ENCODE data around the gene TFAP2A. TPM values are rescaled to one million over a fixed set of nuclear protein-coding genes. Genes with fewer than 3 reads are reported as not detected.

Gene TFAP2A
- total and polyA plus RNA-seq, 10 of the 15 experiments (the other 5 are each of a cell fraction or from before 2014, with no cell fraction given), result 0.05 to 0.46 (median 0.17) TPM; not detected in 4

DNA sequence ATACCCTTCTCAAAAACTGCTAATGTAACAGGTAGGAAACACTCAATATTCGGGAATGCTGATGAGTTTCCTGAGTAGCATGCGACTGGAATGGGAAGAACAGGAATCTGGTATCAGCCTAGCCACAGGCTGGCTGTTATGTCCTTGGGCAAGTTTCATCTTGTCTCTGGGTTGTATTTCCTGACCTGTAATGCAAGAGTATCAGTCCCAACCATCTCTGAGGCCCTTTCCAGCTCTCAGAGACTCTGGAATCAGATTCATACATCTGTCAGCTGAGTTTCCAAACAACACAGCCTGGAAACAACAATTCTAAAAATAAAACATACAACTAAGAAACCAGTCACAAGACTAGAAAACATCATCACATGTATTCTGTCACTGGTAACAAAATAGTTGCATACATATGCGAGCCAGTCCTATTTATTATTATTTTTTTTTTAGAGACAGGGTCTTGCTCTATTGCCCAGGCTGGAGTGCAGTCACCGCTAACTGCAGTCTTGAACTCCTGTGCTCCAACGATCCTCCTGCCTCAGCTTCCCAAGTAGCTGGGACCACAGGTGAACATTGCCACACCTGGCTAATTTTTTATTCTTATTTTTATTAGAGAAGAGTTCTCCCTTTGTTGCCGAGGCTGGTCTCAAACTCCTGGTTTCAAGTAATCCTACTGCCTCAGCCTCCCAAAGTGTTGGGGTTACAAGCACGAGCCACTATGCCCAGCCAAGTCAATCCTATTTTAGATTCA lies 16.7 kb upstream of the TFAP2A start:
- no peak overlapping the region for H3K4me3 ChIP-seq
- no peaks in the 10 kb centered on the region for H3K9me3 ChIP-seq (replicated peaks; ENCODE audit: control insufficient read depth, insufficient read depth, low read length)
- in situ Hi-C loops (cut with MboI) (loop anchor here (5.0 to 25.0 kb wide), 4 partner anchors 897 to 1894 kb away; no protein-coding TSS in a partner anchor), intact Hi-C loops (cut with micrococcal nuclease; ENCODE audit: unreplicated experiment) (loop anchor here (2.0 to 10.0 kb wide), 3 partner anchors 1017 to 1897 kb away; no protein-coding TSS in a partner anchor)
- RAD21 ChIA-PET (ENCODE audit: unreplicated experiment), result no interaction called here
- FAIRE-seq, result no peak
- DNase-seq (ENCODE audit: low read depth, low spot score), result no peak
- H3K4me1 ChIP-seq (ENCODE audit: control insufficient read depth, insufficient read depth, low read length), result no peaks in the 10 kb centered on the region; the same call in 1 of the 2 replicates
- CTCF ChIA-PET, result interaction anchor here (0.7 to 1.4 kb wide), 4 partner anchors 34 to 1182 kb away, joined by 3 to 4 read pairs (median 4); no protein-coding TSS in a partner anchor
- H3K27me3 ChIP-seq (replicated peaks in 1 of 2; ENCODE audit: control insufficient read depth in 2 of 2, insufficient read depth in 2 of 2, low read length in 1 of 2), result no peaks in the 10 kb centered on the region
- BruUV-seq (replicated peaks), result no TSS peak
- SMC1A ChIA-PET (ENCODE audit: uncharacterized antibody, unreplicated experiment), result interaction anchor here (2.4 to 3.6 kb wide), 2 partner anchors 176 to 401 kb away, joined by 9 to 21 read pairs; no protein-coding TSS in a partner anchor
- H3K79me2 ChIP-seq (ENCODE audit: control insufficient read depth, insufficient read depth, low read length), result no peaks in the 10 kb centered on the region
- H3K4me2 ChIP-seq (ENCODE audit: control insufficient read depth, insufficient read depth), result no peak overlapping the region
- H3K27ac ChIP-seq (ENCODE audit: control insufficient read depth, insufficient read depth), result no peak overlapping the region
- POLR2A ChIA-PET, result no interaction called here
- no peak for ATAC-seq
- H3K9ac ChIP-seq (ENCODE audit: control insufficient read depth, insufficient read depth, low read length), result no peak overlapping the region
- no peaks in the 10 kb centered on the region for H3K36me3 ChIP-seq (ENCODE audit: control insufficient read depth in 2 of 2, insufficient read depth in 2 of 2, low read length in 1 of 2)
- TF ChIP-seq POLR2AphosphoS2 (IDR thresholded peaks at IDR 0.05; ENCODE audit: low read depth, low read length), result no peak
- no peak for TF ChIP-seq IKZF2 (IDR thresholded peaks at IDR 0.05)
- no peak for TF ChIP-seq CEBPB (IDR thresholded peaks at IDR 0.05; ENCODE audit: borderline replicate concordance in 1 of 2, low read depth in 2 of 2, low read length in 2 of 2)
- TF ChIP-seq ZSCAN29 (IDR thresholded peaks at IDR 0.05), result no peak
- TF ChIP-seq FOXK2 (IDR thresholded peaks at IDR 0.05), result no peak
- TF ChIP-seq DPF2 (IDR thresholded peaks at IDR 0.05), result no peak
- TF ChIP-seq CBX3 (IDR thresholded peaks at IDR 0.05; ENCODE audit: borderline replicate concordance, low read depth), result no peak
- no peak for TF ChIP-seq SREBF2 (IDR thresholded peaks at IDR 0.05; ENCODE audit: low read length)
- no peak for TF ChIP-seq SUZ12 (IDR thresholded peaks at IDR 0.05; ENCODE audit: unreplicated experiment)
- no peak for TF ChIP-seq CHD4 (IDR thresholded peaks at IDR 0.05)
- TF ChIP-seq, protein P1, sequence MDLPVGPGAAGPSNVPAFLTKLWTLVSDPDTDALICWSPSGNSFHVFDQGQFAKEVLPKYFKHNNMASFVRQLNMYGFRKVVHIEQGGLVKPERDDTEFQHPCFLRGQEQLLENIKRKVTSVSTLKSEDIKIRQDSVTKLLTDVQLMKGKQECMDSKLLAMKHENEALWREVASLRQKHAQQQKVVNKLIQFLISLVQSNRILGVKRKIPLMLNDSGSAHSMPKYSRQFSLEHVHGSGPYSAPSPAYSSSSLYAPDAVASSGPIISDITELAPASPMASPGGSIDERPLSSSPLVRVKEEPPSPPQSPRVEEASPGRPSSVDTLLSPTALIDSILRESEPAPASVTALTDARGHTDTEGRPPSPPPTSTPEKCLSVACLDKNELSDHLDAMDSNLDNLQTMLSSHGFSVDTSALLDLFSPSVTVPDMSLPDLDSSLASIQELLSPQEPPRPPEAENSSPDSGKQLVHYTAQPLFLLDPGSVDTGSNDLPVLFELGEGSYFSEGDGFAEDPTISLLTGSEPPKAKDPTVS (IDR thresholded peaks at IDR 0.05; ENCODE audit: low read depth, low read length), result no peak
- TF ChIP-seq BRCA1 (IDR thresholded peaks at IDR 0.05; ENCODE audit: low read depth, low read length), result no peak
- TF ChIP-seq RCOR1 (conservative IDR thresholded peaks at IDR 0.05; ENCODE audit: low read depth, low read length), result no peak
- no peak for TF ChIP-seq GATAD2B (conservative IDR thresholded peaks at IDR 0.05; ENCODE audit: low read depth)
- TF ChIP-seq ZNF207 (IDR thresholded peaks at IDR 0.05; ENCODE audit: borderline replicate concordance), result no peak
- WGBS (ENCODE audit: insufficient coverage, insufficient replicate concordance, low lambda C conversion rate, missing lambda C conversion rate), result 60% methylated on average over 7 of the region's 7 CpGs
- H2AFZ ChIP-seq (ENCODE audit: control insufficient read depth, low read depth, low read length), result no peak overlapping the region
- no peaks in the 10 kb centered on the region for H4K20me1 ChIP-seq (ENCODE audit: control insufficient read depth, insufficient read depth)
